ENCODE results near the gene ZNF2.

- TF ChIP-seq, protein P1, sequence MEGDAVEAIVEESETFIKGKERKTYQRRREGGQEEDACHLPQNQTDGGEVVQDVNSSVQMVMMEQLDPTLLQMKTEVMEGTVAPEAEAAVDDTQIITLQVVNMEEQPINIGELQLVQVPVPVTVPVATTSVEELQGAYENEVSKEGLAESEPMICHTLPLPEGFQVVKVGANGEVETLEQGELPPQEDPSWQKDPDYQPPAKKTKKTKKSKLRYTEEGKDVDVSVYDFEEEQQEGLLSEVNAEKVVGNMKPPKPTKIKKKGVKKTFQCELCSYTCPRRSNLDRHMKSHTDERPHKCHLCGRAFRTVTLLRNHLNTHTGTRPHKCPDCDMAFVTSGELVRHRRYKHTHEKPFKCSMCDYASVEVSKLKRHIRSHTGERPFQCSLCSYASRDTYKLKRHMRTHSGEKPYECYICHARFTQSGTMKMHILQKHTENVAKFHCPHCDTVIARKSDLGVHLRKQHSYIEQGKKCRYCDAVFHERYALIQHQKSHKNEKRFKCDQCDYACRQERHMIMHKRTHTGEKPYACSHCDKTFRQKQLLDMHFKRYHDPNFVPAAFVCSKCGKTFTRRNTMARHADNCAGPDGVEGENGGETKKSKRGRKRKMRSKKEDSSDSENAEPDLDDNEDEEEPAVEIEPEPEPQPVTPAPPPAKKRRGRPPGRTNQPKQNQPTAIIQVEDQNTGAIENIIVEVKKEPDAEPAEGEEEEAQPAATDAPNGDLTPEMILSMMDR (IDR thresholded peaks at IDR 0.05): no peak
- no peak for TF ChIP-seq POLR2AphosphoS5 (IDR thresholded peaks at IDR 0.05)
- TF ChIP-seq POLR2A (IDR thresholded peaks at IDR 0.05): no peak
Observed at GRCh38 chr2:95149397-95149984, 16.1 kb upstream of the ZNF2 start.

All from breast epithelium (tissue), 3 donors.